AG10803 (cell line): ENCODE results near the gene IRF7.

Experiments
- DNase-seq: peaks from one replicate; pipeline ENCODE4 v3.0.0; 2010; ENCODE audit warnings: low read depth
- H3K4me3 ChIP-seq: 2 replicates; pipeline ENCODE4 v1.5.1; 2011; ENCODE audit warnings: mild to moderate bottlenecking, low read length, control low read depth
- TF ChIP-seq, protein P1 (sequence below): conservative IDR thresholded peaks from 2 replicates; pipeline ENCODE4 v1.5.1; 2011; ENCODE audit warnings: mild to moderate bottlenecking, low read length, control low read depth, inconsistent platforms

The IRF7 gene

DNA sequence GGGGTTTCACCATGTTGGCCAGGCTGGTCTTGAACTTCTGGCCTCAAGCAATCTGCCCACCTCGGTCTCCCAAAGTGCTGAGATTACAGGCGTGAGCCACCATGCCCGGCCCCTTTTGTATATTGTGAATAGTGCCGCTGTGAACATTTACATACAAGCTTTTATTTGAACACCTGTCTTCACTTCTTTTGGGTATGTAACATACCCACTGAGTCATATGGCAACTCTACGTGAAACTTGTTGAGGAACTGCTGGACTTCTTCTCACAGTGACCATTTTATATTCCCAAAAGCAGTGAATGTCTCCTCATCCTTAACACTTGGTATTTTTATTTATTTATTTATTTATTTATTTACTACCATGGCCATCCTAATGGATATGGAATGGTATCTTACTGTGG is 15.1 kb upstream of the IRF7 start:
- TF ChIP-seq, protein P1, sequence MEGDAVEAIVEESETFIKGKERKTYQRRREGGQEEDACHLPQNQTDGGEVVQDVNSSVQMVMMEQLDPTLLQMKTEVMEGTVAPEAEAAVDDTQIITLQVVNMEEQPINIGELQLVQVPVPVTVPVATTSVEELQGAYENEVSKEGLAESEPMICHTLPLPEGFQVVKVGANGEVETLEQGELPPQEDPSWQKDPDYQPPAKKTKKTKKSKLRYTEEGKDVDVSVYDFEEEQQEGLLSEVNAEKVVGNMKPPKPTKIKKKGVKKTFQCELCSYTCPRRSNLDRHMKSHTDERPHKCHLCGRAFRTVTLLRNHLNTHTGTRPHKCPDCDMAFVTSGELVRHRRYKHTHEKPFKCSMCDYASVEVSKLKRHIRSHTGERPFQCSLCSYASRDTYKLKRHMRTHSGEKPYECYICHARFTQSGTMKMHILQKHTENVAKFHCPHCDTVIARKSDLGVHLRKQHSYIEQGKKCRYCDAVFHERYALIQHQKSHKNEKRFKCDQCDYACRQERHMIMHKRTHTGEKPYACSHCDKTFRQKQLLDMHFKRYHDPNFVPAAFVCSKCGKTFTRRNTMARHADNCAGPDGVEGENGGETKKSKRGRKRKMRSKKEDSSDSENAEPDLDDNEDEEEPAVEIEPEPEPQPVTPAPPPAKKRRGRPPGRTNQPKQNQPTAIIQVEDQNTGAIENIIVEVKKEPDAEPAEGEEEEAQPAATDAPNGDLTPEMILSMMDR, result no peak

DNA sequence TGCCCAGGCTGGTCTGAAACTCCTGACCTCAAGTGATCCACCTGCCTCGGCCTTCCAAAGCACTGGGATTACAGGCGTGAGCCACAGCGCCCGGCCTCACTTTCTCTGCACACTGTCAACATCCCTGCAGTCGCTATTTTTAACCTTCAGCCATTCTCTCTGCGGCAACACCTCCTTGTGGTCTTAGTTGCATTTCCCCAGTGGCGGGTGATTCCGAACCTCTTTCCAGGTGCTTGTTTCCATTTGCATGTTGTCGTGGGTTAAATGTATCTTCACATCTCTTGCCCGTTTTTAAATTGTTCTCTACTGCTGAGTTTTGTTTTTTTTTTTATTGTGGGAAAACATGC is 13.5 kb upstream of the IRF7 start:
- no peak overlapping the region for H3K4me3 ChIP-seq
- DNase-seq, result no peak
- TF ChIP-seq, protein P1, result no peak

More for the DNA sequence above, 15.1 kb upstream of the IRF7 start:
- no peak overlapping the region for H3K4me3 ChIP-seq
- no peak for DNase-seq

DNA sequence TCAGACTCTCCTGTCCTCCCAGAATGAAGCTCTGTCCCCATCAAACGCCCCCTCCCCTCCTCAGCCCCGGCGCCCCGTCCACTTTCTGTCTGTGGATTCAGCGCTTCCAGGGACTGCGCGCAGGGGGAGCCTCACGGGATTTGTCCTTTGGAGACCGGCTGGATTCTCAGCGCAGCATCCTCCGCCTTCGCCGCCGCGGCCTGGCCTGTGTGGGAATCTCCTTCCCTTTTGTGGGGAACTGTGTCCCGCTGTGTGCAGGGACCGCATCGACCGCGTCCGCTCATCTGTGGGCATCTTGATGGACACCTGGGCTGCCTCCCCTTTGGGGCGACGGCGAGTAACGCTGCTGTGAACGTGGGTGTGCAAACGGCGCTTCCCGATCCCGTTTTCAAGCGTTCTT is 12.3 kb upstream of the IRF7 start:
- H3K4me3 ChIP-seq, result no peak overlapping the region
- no peak for DNase-seq
- TF ChIP-seq, protein P1, result no peak

DNA sequence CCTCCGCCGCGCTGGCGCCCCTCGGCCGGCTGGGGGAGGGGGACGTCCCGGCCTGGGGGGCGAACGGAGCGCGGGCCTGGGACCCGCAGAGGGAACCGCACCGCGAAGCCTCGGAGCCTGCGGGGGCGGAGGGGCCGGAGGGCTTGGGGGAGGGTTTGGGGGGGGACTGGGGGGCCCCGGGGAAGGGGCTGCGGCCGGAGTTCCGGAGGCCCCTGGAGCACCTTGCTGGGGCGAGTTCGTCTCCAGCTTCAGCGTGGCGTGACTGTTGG is 11.5 kb upstream of the IRF7 start:
- TF ChIP-seq, protein P1, result no peak
- H3K4me3 ChIP-seq, result no peak overlapping the region
- DNase-seq, result no peak

DNA sequence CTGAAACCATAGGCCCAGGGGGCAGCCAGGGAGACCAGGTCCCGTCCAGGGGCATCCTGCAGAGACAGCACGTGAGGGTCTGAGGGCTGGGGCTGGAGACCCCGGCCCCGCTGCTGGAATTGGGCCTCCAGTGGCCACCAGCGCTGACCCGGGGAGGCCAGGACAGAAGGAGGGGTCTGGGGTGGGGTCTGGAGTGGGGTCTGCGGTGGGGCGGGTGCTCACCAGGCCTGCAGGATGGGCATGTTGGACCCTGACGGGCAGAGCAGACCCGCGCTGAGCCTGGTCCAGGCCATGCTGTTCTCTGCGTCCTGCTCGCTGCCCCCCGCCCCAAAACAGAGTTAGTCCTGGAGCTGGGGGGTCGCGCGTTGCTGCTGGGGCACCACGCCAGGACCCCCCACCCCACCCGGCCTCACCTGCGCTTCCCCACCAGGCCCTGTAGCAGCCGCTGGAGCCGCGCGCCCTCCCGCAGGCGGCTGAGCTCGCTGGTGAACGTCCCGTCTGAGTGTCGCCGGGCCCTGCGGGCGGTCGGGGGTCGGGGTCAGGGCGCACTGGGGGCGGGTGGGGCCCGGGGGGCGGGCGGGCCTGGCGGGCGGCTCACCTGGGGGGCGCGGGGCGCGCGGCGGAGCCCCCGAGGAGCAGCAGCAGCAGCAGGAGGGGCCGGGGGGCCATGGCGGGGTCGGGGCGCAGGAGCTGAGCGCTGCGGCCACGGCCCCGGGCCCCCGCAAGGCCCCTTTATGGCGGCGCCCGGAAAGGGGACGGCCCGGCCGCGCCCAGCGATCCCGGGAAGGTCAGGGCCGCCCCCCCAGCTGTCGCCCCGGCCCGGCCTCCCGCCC is 10.9 kb upstream of the IRF7 start, which contains the start of gene SCT:
Gene SCT (minus strand): TSS at position 707 of the 833 bp plus-strand sequence. CDS start 38 bp downstream, at position 669.
- H3K4me3 ChIP-seq, result no peak within 1 kb of the TSS
- no peak for DNase-seq
- TF ChIP-seq, protein P1, result no peak

DNA sequence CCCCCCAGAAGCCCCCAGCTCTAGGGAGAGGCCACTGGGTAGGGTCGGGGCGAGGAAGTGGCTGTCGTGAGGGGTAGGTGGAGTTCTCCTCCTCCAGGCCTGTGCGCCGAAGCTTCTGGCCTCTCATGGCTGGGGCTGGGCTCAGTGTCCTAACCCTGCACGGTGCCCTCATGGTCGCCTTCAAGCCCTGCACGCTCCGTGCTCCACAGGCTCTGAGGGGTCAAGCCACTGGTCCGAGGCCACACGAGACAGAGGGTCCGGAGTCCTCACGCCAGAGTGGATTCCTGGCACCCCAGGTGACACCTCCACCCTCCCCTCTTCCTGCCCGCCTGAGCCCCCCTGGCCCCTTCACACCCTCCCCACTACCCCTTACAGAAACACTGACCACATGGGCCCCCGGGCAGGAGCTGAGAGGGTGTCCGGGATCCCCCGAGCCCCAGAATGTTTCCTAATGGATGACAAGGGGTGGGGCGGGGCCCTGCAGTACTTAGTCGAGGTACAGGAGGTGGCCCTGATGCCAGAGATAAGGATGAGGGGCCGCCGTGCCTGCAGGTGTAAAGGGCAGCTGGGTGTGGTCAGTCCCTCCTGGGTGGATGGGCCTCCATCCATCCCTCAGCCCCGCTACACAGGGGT is 10.0 kb upstream of the IRF7 start:
- no peak for DNase-seq
- TF ChIP-seq, protein P1, result no peak
- no peak overlapping the region for H3K4me3 ChIP-seq
